Nucleus accumbens (tissue), 56 donors: ENCODE results near the gene MPP3.
A peak's percentile ranks its signal among the peaks of the same experiment; 100 is the strongest.
"Not testable (repeated sequence)": the region's sequence is repeated elsewhere in the genome, so short reads cannot be mapped to it uniquely, and the experiment has no call there.

ENCODE experiments used
- DNase-seq, 56 donors: peaks; one replicate each; lab custom pipeline; 2025; lab: John Stamatoyannopoulos, UW

The MPP3 gene

DNA sequence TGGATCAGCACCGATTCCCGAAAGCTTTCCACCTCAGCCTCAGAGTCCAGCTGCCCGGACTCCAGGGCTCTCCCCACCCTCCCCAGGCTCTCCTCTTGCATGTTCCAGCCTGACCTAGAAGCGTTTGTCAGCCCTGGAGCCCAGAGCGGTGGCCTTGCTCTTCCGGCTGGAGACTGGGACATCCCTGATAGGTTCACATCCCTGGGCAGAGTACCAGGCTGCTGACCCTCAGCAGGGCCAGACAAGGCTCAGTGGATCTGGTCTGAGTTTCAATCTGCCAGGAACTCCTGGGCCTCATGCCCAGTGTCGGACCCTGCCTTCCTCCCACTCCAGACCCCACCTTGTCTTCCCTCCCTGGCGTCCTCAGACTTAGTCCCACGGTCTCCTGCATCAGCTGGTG, 29.0 kb upstream of the MPP3 start:
- DNase-seq: no peak

DNA sequence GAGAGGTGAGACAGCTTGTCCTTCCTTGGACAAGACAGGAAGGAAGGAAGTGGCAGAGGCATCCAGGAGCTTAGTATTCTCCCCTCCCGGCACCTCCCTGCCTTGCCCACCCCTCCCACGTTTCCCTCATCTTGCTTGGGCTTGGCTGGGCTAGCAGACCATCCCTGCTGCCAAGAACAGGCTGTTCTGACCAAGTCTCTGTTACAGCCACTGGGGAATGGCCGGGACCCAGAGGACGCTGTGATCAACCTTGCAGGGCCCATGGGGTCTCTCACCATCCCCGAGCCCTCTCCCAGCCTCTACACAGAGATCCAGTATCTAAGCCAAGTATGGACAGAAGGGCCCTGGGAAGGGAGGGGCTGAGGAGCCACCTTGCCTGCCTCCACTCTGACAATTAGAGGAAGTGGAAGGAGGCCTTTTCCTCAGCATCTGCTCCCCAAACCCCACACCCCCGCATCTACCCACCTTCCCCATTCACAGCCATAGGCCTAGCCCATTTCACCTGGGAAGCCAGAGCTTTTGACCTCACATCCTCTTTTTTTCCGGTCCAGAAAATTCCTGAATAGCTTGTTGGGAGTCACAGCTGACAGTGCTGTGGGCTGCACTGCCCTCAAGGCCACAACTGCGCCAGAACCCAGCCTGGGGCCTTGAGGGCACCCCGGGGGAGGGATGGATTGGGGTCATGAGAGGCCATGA, 28.1 kb upstream of the MPP3 start:
- peak in 17 of 56 donors; percentile 2 to 67 (median 24) for DNase-seq

DNA sequence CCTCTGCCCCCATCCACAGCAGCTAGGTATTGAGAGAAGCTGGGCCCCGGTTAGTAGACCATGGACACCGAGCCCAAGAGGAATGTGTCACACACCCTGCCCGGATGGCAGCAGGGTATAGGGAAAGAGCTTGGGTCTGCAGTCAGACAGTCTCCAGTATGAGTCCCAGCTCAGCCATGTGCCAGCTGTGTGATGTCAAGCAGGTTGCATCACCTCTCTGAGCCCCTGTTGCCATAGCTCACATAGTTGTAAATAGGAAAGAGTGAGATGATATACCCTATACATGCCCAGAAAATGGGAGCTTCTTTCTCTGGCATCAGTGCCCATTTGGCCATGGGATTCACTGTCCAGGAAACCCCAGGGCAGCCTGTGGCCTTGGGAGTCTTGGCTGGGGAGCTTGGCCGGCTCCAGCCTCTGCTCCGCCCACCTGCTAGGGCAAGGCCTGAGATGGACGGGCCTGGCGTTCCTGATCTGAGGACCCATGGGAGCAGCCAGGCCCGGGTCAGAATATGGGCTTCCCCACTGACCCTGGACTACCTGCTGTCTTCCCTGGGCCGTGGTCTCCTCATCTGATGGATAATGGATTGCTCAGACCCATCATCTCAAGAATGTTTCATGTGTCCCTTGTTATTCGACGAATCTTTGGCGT, 27.3 kb upstream of the MPP3 start:
- DNase-seq: no peak

DNA sequence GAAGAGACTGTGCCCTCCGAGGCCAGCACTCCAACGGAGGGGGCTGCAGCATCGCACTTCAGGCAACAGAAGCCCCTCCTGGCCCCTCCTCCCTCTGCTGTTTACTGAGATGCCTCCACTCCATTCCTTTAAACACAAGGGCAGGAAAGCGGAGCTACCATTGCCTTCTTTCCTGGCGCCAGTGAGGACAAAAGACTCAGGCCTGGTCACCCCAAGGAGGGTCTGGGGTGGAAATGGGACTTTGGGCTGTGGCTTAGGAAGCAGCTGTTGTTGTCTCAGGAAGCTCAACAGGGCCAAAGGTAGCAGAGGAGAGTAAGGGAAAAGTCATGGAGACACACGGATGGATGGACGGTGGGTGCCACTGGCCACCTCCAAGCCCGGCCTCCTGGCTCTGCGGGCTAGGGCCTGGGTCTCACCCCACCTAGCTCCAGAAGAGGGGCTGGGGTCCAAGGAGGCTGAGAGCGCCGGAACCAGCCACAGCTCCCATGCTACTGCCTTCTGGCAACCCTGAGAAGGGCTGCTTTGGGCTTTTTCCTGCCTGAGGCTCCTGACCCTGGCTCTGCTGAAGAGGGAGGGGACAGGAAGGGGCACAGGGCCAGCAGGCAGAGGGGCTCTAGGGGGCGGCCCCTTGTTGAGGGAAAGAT, 25.1 kb upstream of the MPP3 start:
- no peak for DNase-seq

DNA sequence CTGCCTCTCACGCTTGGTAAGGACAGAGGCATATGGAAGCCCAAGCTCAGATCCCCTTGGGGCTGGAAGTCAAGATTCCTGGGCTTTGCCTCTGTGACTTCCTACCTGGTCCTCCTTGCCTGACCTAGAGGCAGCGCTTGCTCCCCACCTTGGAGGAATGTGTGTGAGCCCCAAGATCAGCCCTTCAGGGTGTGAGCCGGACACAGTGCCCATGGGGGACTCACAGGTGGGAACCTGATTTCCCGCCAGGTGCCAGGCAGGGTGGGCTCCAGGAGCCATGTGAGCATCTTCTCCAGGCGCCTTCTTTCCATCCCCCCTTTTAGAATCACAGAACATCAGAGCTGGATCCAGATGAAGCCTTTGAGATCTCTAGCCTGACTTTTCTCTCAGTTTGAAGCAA, 24.2 kb upstream of the MPP3 start:
- DNase-seq: no peak

DNA sequence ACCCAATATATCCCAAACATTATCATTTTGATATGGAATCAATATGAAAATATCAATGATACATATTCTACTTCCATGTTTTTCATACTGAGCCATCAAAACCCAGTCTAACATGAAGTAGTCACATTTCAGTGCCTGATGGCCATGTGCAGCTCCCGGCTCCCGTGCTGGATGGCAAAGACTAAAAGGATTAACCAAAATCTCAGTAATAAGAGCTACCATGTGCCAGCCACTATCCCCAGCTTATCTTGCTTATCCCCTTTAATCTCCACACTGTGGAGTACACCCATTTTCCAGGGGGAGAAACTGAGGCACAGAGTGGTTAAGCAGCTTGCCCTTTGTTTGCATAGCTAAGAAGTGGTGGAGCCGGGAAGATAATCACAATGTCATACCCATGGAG, 23.2 kb upstream of the MPP3 start:
- DNase-seq: no peak

DNA sequence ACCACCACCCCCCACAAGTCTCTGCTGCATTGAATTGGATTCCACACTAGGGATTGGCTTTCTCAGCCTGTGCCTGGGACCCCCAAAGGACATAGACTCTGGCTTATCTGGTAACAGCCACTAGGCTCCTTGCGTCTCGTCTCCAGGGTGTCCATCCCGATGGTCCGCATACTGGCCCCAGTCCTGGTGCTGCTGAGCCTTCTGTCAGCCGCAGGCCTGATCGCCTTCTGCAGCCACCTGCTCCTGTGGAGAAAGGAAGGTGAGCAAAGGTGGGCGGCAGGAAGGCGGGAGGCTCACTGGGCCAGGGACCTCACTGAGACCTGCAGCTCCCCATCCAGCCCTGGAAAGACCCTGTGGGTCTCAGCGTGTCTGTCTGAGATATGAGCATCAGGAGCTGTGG, 22.1 kb upstream of the MPP3 start:
- DNase-seq: no peak

DNA sequence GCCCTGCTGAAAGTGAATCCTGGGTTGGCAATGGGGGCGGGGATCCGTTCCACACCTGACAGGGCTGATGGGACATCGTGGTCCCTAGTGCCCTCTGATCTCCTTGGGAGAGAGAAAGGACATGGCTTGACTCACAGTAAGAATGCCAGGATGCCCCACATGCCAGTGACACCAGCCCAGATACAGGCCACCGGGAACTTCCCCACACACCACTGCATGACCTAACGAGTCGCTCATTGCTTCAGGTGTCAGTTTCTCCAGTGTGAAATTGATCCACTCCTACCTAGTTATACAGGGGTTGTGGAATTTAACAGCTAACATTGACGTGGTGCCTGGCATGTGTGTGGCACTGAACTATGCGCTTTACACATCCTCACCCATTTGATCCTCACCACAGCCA, 21.6 kb upstream of the MPP3 start:
- DNase-seq: no peak

DNA sequence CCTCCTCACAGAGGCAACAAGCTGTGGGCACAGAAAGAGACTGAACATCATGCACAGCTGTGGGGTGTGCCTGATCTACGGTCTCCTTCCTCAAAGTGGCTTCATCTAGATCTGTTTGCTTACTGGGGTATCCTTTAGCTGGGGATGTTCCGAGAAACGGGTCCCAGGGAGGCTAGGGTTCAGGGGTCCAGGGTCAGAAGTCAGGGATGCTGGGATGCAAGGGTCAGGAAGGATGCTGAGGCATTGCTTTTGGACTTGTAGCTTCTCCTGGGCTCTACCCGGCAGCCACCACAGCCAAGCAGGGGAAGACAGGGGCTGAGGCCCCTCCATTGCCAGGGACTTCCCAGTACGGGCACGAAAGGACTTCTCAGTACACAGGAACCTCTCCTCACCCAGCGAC, 20.6 kb upstream of the MPP3 start:
- no peak for DNase-seq

DNA sequence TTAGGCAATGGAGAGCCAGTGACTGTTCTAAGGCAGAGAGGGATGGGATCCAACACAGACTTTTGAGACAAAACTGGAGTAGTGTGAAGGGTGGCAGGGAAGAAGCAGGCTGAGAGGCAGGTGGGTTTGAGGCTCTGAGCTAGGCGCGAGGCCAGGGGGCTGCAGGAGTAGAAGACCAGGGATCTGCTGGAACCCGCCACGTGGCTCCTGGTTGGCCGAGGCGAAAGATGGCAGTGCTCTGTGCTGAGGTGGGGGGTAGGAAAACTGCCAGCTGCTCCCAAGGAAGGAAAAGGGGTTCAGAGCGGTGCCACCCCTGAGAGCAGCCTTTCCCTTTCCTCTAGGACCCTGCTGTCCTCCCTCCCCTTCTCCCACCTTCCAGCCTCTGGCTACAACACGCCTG, 19.6 kb upstream of the MPP3 start:
- DNase-seq: no peak

DNA sequence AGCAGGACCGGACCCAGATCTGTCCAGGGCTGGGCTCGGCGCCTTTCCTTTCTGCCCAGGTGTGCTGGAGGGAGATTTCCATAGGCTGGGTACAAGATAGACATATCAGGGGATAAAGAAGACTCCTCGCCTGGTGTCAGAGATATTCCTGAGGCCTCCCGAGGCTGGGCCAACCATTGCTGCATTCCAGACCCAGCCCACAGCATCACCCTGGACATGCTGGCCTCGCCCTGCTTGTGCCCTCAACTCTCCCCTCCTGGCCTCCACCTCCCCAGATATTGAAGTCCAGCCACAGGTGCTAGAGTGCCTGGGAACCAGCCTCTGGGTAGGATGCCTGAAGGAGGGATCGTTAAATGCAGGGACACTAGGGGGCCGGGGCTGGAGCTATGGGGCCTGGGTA, 16.2 kb upstream of the MPP3 start:
- no peak for DNase-seq

DNA sequence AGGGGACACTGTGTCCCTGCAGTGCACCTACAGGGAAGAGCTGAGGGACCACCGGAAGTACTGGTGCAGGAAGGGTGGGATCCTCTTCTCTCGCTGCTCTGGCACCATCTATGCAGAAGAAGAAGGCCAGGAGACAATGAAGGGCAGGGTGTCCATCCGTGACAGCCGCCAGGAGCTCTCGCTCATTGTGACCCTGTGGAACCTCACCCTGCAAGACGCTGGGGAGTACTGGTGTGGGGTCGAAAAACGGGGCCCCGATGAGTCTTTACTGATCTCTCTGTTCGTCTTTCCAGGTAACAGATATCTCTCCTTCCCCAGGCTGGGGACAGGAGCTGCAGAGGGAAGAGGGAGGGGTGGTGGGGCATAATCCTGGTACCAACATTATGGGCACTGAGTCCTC, 15.7 kb upstream of the MPP3 start:
- no peak for DNase-seq

DNA sequence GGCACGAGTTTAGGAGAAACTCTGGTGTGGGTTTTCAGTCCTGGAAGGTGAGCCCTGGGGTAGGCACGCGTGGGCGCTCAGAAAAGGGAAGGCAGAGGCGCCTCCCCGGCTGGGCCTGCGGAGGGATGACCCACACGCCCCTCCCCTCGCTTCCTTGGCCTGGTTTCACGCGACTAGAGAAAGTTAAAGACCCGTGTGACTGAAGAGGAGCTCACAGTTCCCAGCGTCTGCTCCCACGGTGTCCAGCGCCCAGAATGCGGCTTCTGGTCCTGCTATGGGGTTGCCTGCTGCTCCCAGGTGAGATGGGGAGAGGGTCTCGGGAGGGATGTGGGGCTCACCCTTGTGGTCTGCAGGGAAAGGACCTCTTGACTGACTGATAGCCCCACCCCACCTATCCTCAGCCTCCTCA, 14.0 kb upstream of the MPP3 start, which contains the start of gene CD300LG:
Gene CD300LG, plus strand, starts transcription at position 214 of the 409 bp plus-strand sequence. Its CDS starts 41 bp downstream, at position 255.
- DNase-seq: no peak

DNA sequence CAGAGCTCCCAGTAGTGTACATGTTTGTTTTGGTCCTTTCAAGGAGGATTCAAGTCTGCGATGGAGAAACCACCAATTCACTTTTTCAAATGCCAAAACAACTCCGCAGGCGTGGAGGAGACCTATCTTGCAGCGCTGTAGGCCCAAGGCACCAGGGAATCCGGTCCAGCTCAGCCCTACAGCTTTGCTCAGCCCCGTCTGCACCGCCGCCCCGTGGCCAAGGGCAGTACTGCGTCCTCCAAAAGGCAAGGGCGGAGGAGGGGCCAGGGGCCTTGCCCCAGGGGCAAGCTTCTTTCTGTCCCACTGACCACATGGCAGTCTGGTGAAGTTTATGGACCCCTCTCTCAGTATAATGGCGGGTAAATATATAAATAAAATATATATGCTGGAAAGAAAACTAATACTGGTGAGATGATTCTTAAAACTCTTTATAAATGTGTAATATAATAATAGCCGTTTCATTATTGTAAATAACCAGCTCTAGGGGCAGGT, 13.3 kb upstream of the MPP3 start:
- peak in 51 of 56 donors; percentile 14 to 88 (median 61) for DNase-seq

DNA sequence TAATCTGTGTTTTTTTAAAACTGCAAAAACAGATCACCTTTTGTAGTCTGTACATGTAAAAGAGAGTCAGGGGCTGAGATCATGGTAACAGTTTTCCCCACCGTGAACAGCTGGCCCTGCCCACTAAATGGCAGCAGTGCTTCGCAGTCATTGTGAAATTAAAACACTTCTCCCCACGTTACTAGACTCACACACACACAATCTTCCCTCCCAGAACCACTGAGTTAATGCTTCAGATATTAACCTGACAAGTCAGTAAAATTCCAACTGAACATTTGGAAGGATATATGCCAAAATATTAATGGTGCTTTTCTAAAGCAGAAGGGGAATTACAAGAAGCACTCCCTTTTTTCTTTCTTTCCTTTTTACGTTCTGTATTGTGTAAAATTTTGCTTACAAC, 12.8 kb upstream of the MPP3 start:
- DNase-seq: no peak

DNA sequence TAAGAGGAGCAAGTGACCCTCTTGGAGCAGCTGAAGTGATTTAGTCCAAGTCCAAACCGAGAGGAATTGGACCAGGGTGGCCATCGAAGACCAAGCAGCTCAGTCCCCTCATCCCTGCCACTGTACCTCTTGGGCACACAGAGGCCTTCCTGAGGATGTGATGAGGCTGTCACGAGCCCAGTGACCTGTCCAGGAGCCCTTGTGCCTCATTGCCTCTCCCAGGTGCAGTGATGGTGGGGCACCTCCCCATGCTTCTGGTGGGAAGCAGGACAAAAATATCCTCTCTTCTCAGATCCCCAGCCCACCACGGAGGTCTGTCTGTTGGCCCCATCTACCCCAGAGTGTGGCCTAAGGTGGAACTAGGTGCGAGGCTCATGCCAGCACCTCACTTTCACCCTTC, 11.3 kb upstream of the MPP3 start:
- no peak for DNase-seq

DNA sequence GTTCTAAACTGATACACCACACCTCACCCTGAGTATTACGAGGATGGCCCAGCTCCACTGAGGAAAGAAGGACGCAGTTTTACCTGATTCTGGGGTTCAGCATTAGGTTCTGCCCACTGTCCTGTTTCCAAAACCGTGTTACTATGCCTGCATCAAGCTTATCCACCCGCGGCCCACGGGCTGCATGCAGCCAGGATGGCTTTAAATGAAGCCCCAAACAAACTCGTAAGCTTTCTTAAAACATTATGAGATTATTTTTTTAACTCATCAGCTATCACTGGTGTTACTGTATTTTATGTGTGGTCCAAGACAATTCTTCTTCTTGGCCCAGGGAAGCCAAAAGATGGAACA, 10.0 kb upstream of the MPP3 start:
- DNase-seq: no peak

DNA sequence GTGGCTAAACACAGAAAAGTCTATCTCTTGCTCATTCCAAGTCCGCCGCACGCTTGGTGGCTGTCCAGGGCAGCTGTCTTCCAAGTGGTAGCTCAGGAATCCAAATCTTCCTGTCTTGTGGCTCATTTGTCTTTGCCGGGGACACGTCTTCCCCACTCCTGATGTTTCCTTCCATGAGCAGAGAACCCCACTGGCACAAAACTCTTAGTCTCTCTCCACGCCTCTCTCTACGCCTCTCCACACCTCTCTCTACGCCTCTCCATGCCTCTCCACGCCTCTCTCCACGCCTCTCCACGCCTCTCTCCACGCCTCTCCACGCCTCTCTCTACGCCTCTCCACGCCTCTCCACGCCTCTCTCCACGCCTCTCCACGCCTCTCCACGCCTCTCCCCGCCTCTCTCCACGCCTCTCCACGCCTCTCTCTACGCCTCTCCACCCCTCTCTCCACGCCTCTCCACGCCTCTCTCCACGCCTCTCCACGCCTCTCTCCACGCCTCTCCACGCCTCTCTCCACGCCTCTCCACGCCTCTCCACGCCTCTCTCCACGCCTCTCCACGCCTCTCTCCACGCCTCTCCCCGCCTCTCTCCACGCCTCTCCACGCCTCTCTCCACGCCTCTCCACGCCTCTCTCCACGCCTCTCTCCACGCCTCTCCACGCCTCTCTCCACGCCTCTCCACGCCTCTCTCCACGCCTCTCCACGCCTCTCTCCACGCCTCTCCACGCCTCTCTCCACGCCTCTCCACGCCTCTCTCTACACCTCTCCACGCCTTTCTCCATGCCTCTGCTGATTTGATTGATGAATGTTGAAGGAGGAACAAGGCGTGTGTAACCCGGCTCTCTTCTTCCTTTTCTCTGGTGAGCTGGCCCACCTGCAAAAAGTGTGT, 9.4 kb upstream of the MPP3 start:
- not testable (repeated sequence) for DNase-seq

DNA sequence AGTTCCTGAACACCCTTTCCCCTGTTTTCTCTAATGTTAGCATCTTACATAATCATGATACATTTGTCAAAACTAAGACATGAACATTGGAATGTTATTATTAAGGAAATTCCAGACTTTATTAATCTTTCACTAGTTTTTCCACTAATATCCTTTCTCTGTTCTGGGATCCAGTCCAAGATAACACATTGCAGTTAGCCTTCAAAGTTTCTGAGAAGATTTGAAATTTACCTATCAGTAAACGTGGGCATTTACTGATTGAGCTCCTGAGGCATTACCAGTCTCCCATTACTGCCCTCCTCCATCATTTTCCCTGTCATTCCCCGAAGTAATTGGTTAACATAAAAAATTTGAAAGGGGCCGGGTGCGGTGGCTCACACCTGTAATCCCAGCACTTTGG, 8.3 kb upstream of the MPP3 start:
- no peak for DNase-seq

DNA sequence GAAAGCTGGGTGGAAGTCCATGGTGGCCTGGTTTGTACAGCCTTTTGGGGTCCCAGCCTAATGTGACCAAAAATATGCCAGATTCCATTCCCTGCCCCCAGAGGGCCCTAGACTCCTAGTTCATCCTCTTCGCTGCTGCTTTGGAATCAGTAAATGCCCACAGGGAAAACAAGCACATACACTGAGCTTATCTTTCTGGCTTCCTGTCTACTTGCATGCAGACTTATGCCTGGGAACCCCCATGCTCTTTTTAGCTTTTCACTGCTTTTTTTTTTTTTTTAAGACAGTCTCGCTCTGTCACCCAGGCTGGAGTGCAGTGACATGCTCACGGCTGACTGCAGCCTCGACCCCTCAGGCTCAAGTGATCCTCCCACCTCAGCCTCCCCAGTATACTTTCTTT, 7.9 kb upstream of the MPP3 start:
- DNase-seq: no peak

DNA sequence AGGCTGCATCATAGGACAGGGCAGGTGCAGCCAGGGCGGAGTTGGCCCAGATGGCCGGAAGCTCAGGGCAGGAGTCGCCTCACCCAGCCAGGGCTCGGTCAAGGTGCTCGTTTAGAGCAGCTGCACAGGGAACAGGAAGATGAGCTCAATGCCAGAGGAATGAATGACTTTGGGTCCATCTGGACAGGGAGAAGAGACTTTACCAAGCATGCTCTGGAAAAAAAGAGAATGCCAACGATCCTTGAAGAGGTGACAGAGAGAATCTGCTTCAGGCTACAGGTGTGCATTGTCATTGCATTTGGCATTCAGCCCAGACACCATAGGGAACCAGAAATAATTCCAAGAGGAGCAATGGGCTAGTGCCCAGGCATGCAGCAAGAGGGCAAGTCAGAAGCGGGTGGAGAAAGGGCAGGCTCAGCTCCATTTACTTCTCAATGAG, 6.7 kb upstream of the MPP3 start:
- no peak for DNase-seq
